Neural cell (in vitro differentiated cells): ENCODE results near the gene AHSG. TPM values are rescaled to one million over a fixed set of nuclear protein-coding genes. Genes with fewer than 3 reads are reported as not detected.
"Not testable (repeated sequence)": the region's sequence is repeated elsewhere in the genome, so short reads cannot be mapped to it uniquely, and the experiment has no call there.

Experiments
- H2AFZ ChIP-seq: fragments of 200-600, 300-800 bp; sonication (generic), shearing (Covaris generic); 2 replicates; pipeline ENCODE4 v1.6.0; 2014; ENCODE audit warnings: low read depth, mild to moderate bottlenecking, antibody characterized with exemption, low read length, moderate library complexity
- H3F3A ChIP-seq: fragments of 200-600 bp; shearing (Covaris generic); 2 replicates; pipeline ENCODE4 v1.6.1; 2016; ENCODE audit warnings: mild to moderate bottlenecking, moderate library complexity, mixed read lengths, antibody characterized with exemption, low read length; ENCODE audit not compliant: insufficient read depth, poor library complexity, severe bottlenecking
- H3K27ac ChIP-seq: fragments of 200-600, 300-800 bp; sonication (generic), shearing (Covaris generic); 2 replicates; pipeline ENCODE4 v1.5.1; 2014; ENCODE audit warnings: mild to moderate bottlenecking, low read length, moderate library complexity
- H3K27me3 ChIP-seq: fragments of 300-800, 200-600 bp; sonication (generic), shearing (Covaris generic); 2 replicates; pipeline ENCODE4 v1.6.0; 2014; ENCODE audit warnings: mild to moderate bottlenecking, low read depth, low read length, moderate library complexity; ENCODE audit not compliant: insufficient read depth
- H3K36me3 ChIP-seq: fragments of 300-800, 200-600 bp; sonication (generic), shearing (Covaris generic); 2 replicates; pipeline ENCODE4 v1.5.1; 2014; ENCODE audit warnings: mild to moderate bottlenecking, antibody characterized with exemption, low read length, moderate library complexity; ENCODE audit not compliant: insufficient read depth
- H3K4me2 ChIP-seq: fragments of 300-800, 200-600 bp; sonication (generic), shearing (Covaris generic); 2 replicates; pipeline ENCODE4 v1.6.0; 2014; ENCODE audit warnings: mild to moderate bottlenecking, low read length
- H3K4me3 ChIP-seq: fragments of 300-800, 200-600 bp; sonication (generic), shearing (Covaris generic); 2 replicates; pipeline ENCODE4 v1.5.1; 2014; ENCODE audit warnings: mild to moderate bottlenecking, low read length, moderate library complexity
- H3K79me2 ChIP-seq: fragments of 200-600 bp; shearing (Covaris generic); replicated peaks from 2 replicates; pipeline ENCODE4 v1.6.0; 2014; ENCODE audit warnings: mild to moderate bottlenecking, low read length, moderate library complexity; ENCODE audit not compliant: insufficient read depth
- H3K9ac ChIP-seq: fragments of 300-800, 200-600 bp; sonication (generic), shearing (Covaris generic); 2 replicates; pipeline ENCODE4 v1.6.1; 2016; ENCODE audit warnings: mild to moderate bottlenecking, low read length, mixed read lengths
- H3K9me2 ChIP-seq: fragments of 200-600 bp; shearing (Covaris generic); 2 replicates; pipeline ENCODE4 v1.6.1; 2016; ENCODE audit warnings: mild to moderate bottlenecking, low read length, mixed read lengths; ENCODE audit not compliant: insufficient read depth
- H3K9me3 ChIP-seq: fragments of 200-600, 300-800 bp; sonication (generic), shearing (Covaris generic); 2 replicates; pipeline ENCODE4 v1.6.1; 2016; ENCODE audit warnings: mild to moderate bottlenecking, mixed run types, low read length, moderate library complexity, mixed read lengths
- H4K20me1 ChIP-seq: fragments of 200-600 bp; shearing (Covaris generic); 2 replicates; pipeline ENCODE4 v1.6.1; 2016; ENCODE audit warnings: mild to moderate bottlenecking, mixed run types; ENCODE audit not compliant: insufficient read depth
- CTCF ChIP-seq: fragments of 450-650 bp; IDR thresholded peaks from 2 replicates; pipeline ENCODE4 v1.5.1; 2014; ENCODE audit warnings: antibody characterized with exemption, mild to moderate bottlenecking, moderate library complexity; ENCODE audit not compliant: poor library complexity, severe bottlenecking
- EP300 ChIP-seq: fragments of 450-650 bp; conservative IDR thresholded peaks from 2 replicates; pipeline ENCODE4 v1.6.1; 2014; ENCODE audit warnings: antibody characterized with exemption, mild to moderate bottlenecking, moderate library complexity; ENCODE audit not compliant: poor library complexity, severe bottlenecking
- EZH2 ChIP-seq: fragments of 200-600, 300-800 bp; shearing (Covaris generic), sonication (generic); IDR thresholded peaks from 2 replicates; pipeline ENCODE4 v1.6.1; 2014; ENCODE audit warnings: antibody characterized with exemption, low read length, borderline replicate concordance, mild to moderate bottlenecking; ENCODE audit not compliant: insufficient read depth, poor library complexity, severe bottlenecking
- MXI1 ChIP-seq: fragments of 450-650 bp; conservative IDR thresholded peaks from 2 replicates; pipeline ENCODE4 v1.6.1; 2014; ENCODE audit warnings: antibody characterized with exemption, mild to moderate bottlenecking; ENCODE audit not compliant: poor library complexity, severe bottlenecking
- POLR2AphosphoS5 ChIP-seq: IDR thresholded peaks from 2 replicates; pipeline ENCODE4 v1.6.1; 2012
- RAD21 ChIP-seq: fragments of 450-650 bp; conservative IDR thresholded peaks from 2 replicates; pipeline ENCODE4 v1.6.1; 2014; ENCODE audit warnings: antibody characterized with exemption, mild to moderate bottlenecking, moderate library complexity
- REST ChIP-seq: IDR thresholded peaks from 2 replicates; pipeline ENCODE4 v1.6.1; 2012; ENCODE audit warnings: borderline replicate concordance
- SMC3 ChIP-seq: fragments of 450-650 bp; conservative IDR thresholded peaks from 2 replicates; pipeline ENCODE4 v1.6.1; 2014; ENCODE audit warnings: antibody characterized with exemption, mild to moderate bottlenecking, moderate library complexity; ENCODE audit not compliant: poor library complexity
- TAF1 ChIP-seq: IDR thresholded peaks from 2 replicates; pipeline ENCODE4 v1.6.1; 2012; ENCODE audit warnings: low read depth
- polyA plus RNA-seq: library from polyadenylated mRNA; depleted of rRNA; stranded (reverse); fragments of >200 nt; gene quantifications from 2 replicates; pipeline ENCODE4 v1.2.3, GENCODE V29; 2014

AHSG gene
- polyA plus RNA-seq, 1 donor from 2014 or later = 0.40 TPM

GRCh38 chr3:186630950-186631641 lies 18.2 kb downstream of the AHSG start:
- H3K27me3 ChIP-seq = no peaks in the 10 kb centered on the region
- no peaks in the 10 kb centered on the region for H3K9me2 ChIP-seq
- no peak overlapping the region for H3K4me2 ChIP-seq
- no peak overlapping the region for H3K27ac ChIP-seq
- H3F3A ChIP-seq = no peaks in the 10 kb centered on the region
- no peak overlapping the region for H2AFZ ChIP-seq
- no peak overlapping the region for H3K9ac ChIP-seq
- no peak overlapping the region for H3K4me3 ChIP-seq
- H3K9me3 ChIP-seq = no peaks in the 10 kb centered on the region
- no peak for TF ChIP-seq SMC3
- TF ChIP-seq RAD21 = no peak
- no peak for TF ChIP-seq REST
- TF ChIP-seq CTCF = no peak
- no peak for TF ChIP-seq MXI1
- TF ChIP-seq EZH2 = no peak
- no peak for TF ChIP-seq EP300
- TF ChIP-seq TAF1 = no peak
- TF ChIP-seq POLR2AphosphoS5 = no peak
- H3K79me2 ChIP-seq = no peaks in the 10 kb centered on the region
- no peaks in the 10 kb centered on the region for H3K36me3 ChIP-seq
- no peaks in the 10 kb centered on the region for H4K20me1 ChIP-seq

GRCh38 chr3:186633481-186633880 lies 20.6 kb downstream of the AHSG start:
- Histone ChIP-seq H3K4me3 (no peak overlapping the region), H3K27me3 (no peaks in the 10 kb centered on the region), H3F3A (no peaks in the 10 kb centered on the region), H3K9ac (no peak overlapping the region), H3K79me2 (no peaks in the 10 kb centered on the region), H3K9me2 (no peaks in the 10 kb centered on the region), H3K27ac (no peak overlapping the region), H3K4me2 (no peak overlapping the region), H3K36me3 (no peaks in the 10 kb centered on the region), H4K20me1 (no peaks in the 10 kb centered on the region), H2AFZ (no peak overlapping the region), H3K9me3 (no peaks in the 10 kb centered on the region)
- TF ChIP-seq MXI1 = no peak
- no peak for TF ChIP-seq RAD21
- TF ChIP-seq CTCF = no peak
- no peak for TF ChIP-seq POLR2AphosphoS5
- TF ChIP-seq EP300 = no peak
- no peak for TF ChIP-seq REST
- TF ChIP-seq TAF1 = no peak
- no peak for TF ChIP-seq SMC3
- no peak for TF ChIP-seq EZH2

- H3K4me2 ChIP-seq, H3K27ac ChIP-seq, H2AFZ ChIP-seq, H3K9ac ChIP-seq, H3K79me2 ChIP-seq, H3F3A ChIP-seq, H3K9me2 ChIP-seq, H3K4me3 ChIP-seq, H3K36me3 ChIP-seq, H4K20me1 ChIP-seq, H3K9me3 ChIP-seq, H3K27me3 ChIP-seq: not testable (repeated sequence)
These were observed 21.3 kb downstream of the AHSG start for GRCh38 chr3:186634207-186634606.
